WTC11 (cell line): ENCODE results near the gene FAM174B. TPM values are rescaled to one million over a fixed set of nuclear protein-coding genes. Genes with fewer than 3 reads are reported as not detected.

Experiments
- ATAC-seq: fragments of 200-7000 bp; cut with Tn5 transposase; 2 replicates; pipeline ENCODE4 v1.10.0; 2021; ENCODE audit warnings: mild to moderate bottlenecking, moderate library complexity
- CTCF ChIA-PET: fragments of 300-600 bp; sonication (Branson Sonifier 250); formaldehyde crosslinking; loops from one replicate; lab custom pipeline; 2021; ENCODE audit warnings: antibody characterized with exemption; lab: Charles Lee
- POLR2A ChIA-PET: fragments of 350-600 bp; sonication (Branson Sonifier 250); formaldehyde crosslinking; loops from one replicate; lab custom pipeline; 2021; ENCODE audit warnings: antibody characterized with exemption; lab: Charles Lee
- DNase-seq: peaks from one replicate; pipeline ENCODE4 v3.0.0; 2021; ENCODE audit warnings: low spot score
- H3K27ac Mint-ChIP-seq: 2 replicates; pipeline ENCODE4 v1.8.0; 2021; ENCODE audit warnings: mixed read lengths
- H3K27me3 Mint-ChIP-seq: 2 replicates; pipeline ENCODE4 v1.8.0; 2021; ENCODE audit warnings: low read depth, mild to moderate bottlenecking, moderate library complexity, mixed read lengths
- H3K36me3 Mint-ChIP-seq: 2 replicates; pipeline ENCODE4 v1.8.0; 2021; ENCODE audit warnings: mixed read lengths
- H3K4me1 Mint-ChIP-seq: 2 replicates; pipeline ENCODE4 v1.8.0; 2022; ENCODE audit warnings: mixed read lengths
- H3K4me3 Mint-ChIP-seq: 2 replicates; pipeline ENCODE4 v1.8.0; 2021; ENCODE audit warnings: mild to moderate bottlenecking, moderate library complexity, mixed read lengths
- H3K9me3 Mint-ChIP-seq: 2 replicates; pipeline ENCODE4 v1.8.0; 2021; ENCODE audit warnings: mixed read lengths
- CREB1 ChIP-seq: sonication (generic); formaldehyde crosslinking; IDR thresholded peaks from 2 replicates; pipeline ENCODE4 v1.8.0; 2023; ENCODE audit warnings: mild to moderate bottlenecking, missing genetic modification reagents
- JAZF1 ChIP-seq: fragments of 250-450 bp; sonication (Bioruptor Pico); IDR thresholded peaks from 2 replicates; pipeline ENCODE4 v1.9.0; 2021; ENCODE audit warnings: moderate library complexity, mild to moderate bottlenecking, inconsistent platforms
- MXD4 ChIP-seq: fragments of 250-450 bp; sonication (Bioruptor Pico); IDR thresholded peaks from 2 replicates; pipeline ENCODE4 v1.8.0; 2021; ENCODE audit warnings: mild to moderate bottlenecking, moderate library complexity, borderline replicate concordance
- NFYB ChIP-seq: sonication (generic); formaldehyde crosslinking; conservative IDR thresholded peaks from 2 replicates; pipeline ENCODE4 v1.8.0; 2022; ENCODE audit warnings: low read depth, missing genetic modification reagents
- NR1H2 ChIP-seq: sonication (generic); formaldehyde crosslinking; IDR thresholded peaks from 2 replicates; pipeline ENCODE4 v1.9.0; 2021; ENCODE audit warnings: mild to moderate bottlenecking, moderate library complexity, missing genetic modification reagents
- PRRX2 ChIP-seq: fragments of 250-450 bp; sonication (Bioruptor Pico); IDR thresholded peaks from 2 replicates; pipeline ENCODE4 v1.8.0; 2021; ENCODE audit warnings: mild to moderate bottlenecking
- RELA ChIP-seq: sonication (generic); formaldehyde crosslinking; IDR thresholded peaks from 2 replicates; pipeline ENCODE4 v1.8.1; 2022; ENCODE audit warnings: missing genetic modification reagents, mild to moderate bottlenecking, borderline replicate concordance
- SMAD3 ChIP-seq: sonication (generic); formaldehyde crosslinking; IDR thresholded peaks from 2 replicates; pipeline ENCODE4 v1.8.0; 2022; ENCODE audit warnings: missing genetic modification reagents, mild to moderate bottlenecking, borderline replicate concordance
- SMAD4 ChIP-seq: sonication (generic); formaldehyde crosslinking; IDR thresholded peaks from 2 replicates; pipeline ENCODE4 v1.8.0; 2022; ENCODE audit warnings: mild to moderate bottlenecking, missing genetic modification reagents
- TEAD1 ChIP-seq: sonication (generic); formaldehyde crosslinking; IDR thresholded peaks from 2 replicates; pipeline ENCODE4 v1.8.0; 2022; ENCODE audit warnings: mild to moderate bottlenecking, missing genetic modification reagents
- ZBTB21 ChIP-seq: sonication (generic); formaldehyde crosslinking; IDR thresholded peaks from 2 replicates; pipeline ENCODE4 v1.8.1; 2023; ENCODE audit warnings: mild to moderate bottlenecking, missing genetic modification reagents, borderline replicate concordance
- ZNF121 ChIP-seq: sonication (generic); formaldehyde crosslinking; IDR thresholded peaks from 2 replicates; pipeline ENCODE4 v1.8.0; 2023; ENCODE audit warnings: missing genetic modification reagents
- ZNF219 ChIP-seq: sonication (generic); formaldehyde crosslinking; IDR thresholded peaks from 2 replicates; pipeline ENCODE4 v1.8.0; 2023; ENCODE audit warnings: missing genetic modification reagents, mild to moderate bottlenecking, borderline replicate concordance
- total RNA-seq: library from RNA; stranded (reverse); gene quantifications from 3 replicates; pipeline ENCODE4 v1.2.3, GENCODE V29; 2021
- TF ChIP-seq, protein P1 (sequence below): sonication (generic); formaldehyde crosslinking; IDR thresholded peaks from 2 replicates; pipeline ENCODE4 v1.8.0; 2022; ENCODE audit warnings: mild to moderate bottlenecking, missing genetic modification reagents
- TF ChIP-seq, protein P2 (sequence below): fragments of 250-450 bp; sonication (Bioruptor Pico); conservative IDR thresholded peaks from 2 replicates; pipeline ENCODE4 v1.9.0; 2021; ENCODE audit warnings: mild to moderate bottlenecking
- TF ChIP-seq, protein P3 (sequence below): sonication (generic); formaldehyde crosslinking; conservative IDR thresholded peaks from 2 replicates; pipeline ENCODE4 v1.8.1; 2022; ENCODE audit warnings: mild to moderate bottlenecking, missing genetic modification reagents
- TF ChIP-seq, protein P4 (sequence below): fragments of 250-450 bp; sonication (Bioruptor Pico); IDR thresholded peaks from 2 replicates; pipeline ENCODE4 v1.9.0; 2021; ENCODE audit warnings: mild to moderate bottlenecking
- TF ChIP-seq, protein P5 (sequence below): fragments of 250-450 bp; sonication (Bioruptor Pico); IDR thresholded peaks from 2 replicates; pipeline ENCODE4 v1.8.0; 2021; ENCODE audit warnings: mild to moderate bottlenecking
- TF ChIP-seq, protein P6 (sequence below): sonication (generic); formaldehyde crosslinking; IDR thresholded peaks from 2 replicates; pipeline ENCODE4 v1.8.0; 2023; ENCODE audit warnings: missing genetic modification reagents, mild to moderate bottlenecking, borderline replicate concordance
- TF ChIP-seq, protein P7 (sequence below): sonication (generic); formaldehyde crosslinking; IDR thresholded peaks from 2 replicates; pipeline ENCODE4 v1.8.1; 2023; ENCODE audit warnings: mild to moderate bottlenecking, missing genetic modification reagents, moderate library complexity

The FAM174B gene
- total RNA-seq, 1 experiment from 2014 or later: 22.1 TPM

DNA sequence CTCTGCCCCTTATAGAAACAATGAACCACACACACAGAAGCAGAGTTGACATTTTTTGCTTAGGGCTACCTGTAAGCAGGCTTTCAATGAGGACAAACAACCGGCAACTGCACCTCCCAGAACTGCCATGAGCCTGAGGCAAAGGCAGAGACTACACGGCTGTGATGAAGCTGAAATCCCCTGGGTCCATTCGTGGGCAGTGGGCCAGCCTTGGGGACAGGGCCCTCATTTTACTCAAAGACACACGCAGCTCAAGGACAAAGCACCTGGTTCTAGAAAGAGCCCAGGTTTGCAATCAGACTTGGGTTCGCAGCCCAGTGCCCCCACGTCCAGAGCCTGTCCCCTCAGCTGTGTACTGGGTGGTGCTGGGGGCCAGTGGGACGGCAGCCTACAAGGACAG, 17.9 kb downstream of the FAM174B start:
- ATAC-seq (no peak), DNase-seq (no peak)
- Mint-ChIP-seq H3K36me3 (peaks cover 9% of the 10 kb centered on the region), H3K9me3 (peaks cover 19% of the 10 kb centered on the region), H3K4me1 (peaks cover 50% of the 10 kb centered on the region), H3K4me3 (no peak overlapping the region), H3K27ac (no peak overlapping the region), H3K27me3 (no peaks in the 10 kb centered on the region)
- CTCF ChIA-PET: no interaction called here
- POLR2A ChIA-PET: no interaction called here
- no peak for TF ChIP-seq PRRX2
- TF ChIP-seq, protein P1, sequence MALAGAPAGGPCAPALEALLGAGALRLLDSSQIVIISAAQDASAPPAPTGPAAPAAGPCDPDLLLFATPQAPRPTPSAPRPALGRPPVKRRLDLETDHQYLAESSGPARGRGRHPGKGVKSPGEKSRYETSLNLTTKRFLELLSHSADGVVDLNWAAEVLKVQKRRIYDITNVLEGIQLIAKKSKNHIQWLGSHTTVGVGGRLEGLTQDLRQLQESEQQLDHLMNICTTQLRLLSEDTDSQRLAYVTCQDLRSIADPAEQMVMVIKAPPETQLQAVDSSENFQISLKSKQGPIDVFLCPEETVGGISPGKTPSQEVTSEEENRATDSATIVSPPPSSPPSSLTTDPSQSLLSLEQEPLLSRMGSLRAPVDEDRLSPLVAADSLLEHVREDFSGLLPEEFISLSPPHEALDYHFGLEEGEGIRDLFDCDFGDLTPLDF: no peak
- no peak for TF ChIP-seq CREB1 (CRISPR knock-in tag)

DNA sequence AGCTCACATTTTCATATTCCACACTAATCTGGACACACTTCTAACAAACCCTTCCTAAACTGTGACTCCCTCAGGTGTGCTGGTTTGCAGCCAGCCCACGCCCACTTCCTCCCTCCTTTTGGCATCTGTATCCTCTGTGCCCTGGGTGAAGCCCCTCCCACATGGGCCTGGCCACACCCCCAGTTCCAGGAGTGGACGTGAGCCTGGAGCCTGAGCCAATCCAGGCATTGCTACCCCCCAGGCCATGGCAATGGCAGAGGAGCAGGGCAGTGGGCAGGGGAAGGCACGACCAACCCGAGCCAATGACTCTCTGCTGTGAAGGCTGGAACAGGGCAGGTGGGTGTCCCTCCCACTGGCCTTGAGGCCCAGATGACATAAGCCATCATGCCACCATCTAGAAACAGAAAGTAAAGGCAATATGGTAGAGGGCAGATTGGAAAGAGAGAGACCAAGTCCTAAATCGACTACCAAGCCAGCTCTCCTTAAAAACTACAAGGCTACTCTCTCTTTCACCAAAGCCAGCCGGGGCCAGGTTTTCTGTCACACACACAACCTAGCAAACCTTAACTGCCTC, 18.6 kb downstream of the FAM174B start:
- ATAC-seq (peak; percentile 96), DNase-seq (peak; percentile 82)
- ChIA-PET CTCF (no interaction called here), POLR2A (no interaction called here)
- Mint-ChIP-seq H3K9me3 (peaks cover 18% of the 10 kb centered on the region), H3K4me1 (peaks cover 50% of the 10 kb centered on the region), H3K27me3 (no peaks in the 10 kb centered on the region), H3K27ac (peak overlapping the region; percentile 67), H3K4me3 (no peak overlapping the region), H3K36me3 (peaks cover 10% of the 10 kb centered on the region)
- no peak for TF ChIP-seq SMAD4 (CRISPR knock-in tag)
- TF ChIP-seq NR1H2 (CRISPR knock-in tag): no peak
- TF ChIP-seq, protein P2, sequence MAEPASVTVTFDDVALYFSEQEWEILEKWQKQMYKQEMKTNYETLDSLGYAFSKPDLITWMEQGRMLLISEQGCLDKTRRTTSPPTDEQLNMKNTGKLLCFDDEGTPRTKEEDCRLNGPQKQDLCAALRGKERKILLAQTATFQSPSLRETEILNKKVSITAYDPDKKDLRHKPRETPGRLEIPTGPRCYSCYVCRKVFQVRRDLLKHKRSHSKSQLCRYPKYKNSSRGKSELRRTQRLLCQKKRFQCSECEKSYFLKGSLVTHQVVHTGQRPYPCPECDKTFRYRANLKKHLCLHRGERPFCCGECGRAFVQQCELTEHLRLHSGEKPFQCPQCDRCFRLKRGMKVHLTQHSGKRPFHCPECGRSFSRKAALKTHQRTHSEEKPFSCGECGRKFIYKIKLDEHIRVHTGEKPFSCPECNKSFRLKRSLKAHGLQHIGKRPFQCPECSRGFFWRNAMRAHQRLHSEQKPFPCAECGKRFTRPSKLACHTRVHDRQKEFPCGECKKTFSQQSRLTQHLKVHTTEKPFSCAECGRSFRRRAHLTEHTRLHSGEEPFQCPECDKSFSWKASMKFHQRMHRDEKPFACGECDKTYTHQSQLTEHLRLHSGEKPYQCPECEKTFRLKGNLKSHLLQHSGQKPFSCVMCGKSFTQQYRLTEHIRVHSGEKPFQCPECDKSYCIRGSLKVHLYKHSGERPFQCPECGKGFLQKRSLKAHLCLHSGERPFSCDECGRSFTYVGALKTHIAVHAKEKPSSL (CRISPR knock-in tag): no peak
- no peak for TF ChIP-seq TEAD1 (CRISPR knock-in tag)
- TF ChIP-seq ZNF219 (CRISPR knock-in tag): no peak
- TF ChIP-seq MXD4: no peak
- TF ChIP-seq, protein P3, sequence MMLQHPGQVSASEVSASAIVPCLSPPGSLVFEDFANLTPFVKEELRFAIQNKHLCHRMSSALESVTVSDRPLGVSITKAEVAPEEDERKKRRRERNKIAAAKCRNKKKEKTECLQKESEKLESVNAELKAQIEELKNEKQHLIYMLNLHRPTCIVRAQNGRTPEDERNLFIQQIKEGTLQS: no peak
- no peak for TF ChIP-seq SMAD3
- no peak for TF ChIP-seq RELA (CRISPR knock-in tag)
- TF ChIP-seq, protein P4, sequence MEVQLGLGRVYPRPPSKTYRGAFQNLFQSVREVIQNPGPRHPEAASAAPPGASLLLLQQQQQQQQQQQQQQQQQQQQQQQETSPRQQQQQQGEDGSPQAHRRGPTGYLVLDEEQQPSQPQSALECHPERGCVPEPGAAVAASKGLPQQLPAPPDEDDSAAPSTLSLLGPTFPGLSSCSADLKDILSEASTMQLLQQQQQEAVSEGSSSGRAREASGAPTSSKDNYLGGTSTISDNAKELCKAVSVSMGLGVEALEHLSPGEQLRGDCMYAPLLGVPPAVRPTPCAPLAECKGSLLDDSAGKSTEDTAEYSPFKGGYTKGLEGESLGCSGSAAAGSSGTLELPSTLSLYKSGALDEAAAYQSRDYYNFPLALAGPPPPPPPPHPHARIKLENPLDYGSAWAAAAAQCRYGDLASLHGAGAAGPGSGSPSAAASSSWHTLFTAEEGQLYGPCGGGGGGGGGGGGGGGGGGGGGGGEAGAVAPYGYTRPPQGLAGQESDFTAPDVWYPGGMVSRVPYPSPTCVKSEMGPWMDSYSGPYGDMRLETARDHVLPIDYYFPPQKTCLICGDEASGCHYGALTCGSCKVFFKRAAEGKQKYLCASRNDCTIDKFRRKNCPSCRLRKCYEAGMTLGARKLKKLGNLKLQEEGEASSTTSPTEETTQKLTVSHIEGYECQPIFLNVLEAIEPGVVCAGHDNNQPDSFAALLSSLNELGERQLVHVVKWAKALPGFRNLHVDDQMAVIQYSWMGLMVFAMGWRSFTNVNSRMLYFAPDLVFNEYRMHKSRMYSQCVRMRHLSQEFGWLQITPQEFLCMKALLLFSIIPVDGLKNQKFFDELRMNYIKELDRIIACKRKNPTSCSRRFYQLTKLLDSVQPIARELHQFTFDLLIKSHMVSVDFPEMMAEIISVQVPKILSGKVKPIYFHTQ (CRISPR knock-in tag): no peak
- TF ChIP-seq, protein P5, sequence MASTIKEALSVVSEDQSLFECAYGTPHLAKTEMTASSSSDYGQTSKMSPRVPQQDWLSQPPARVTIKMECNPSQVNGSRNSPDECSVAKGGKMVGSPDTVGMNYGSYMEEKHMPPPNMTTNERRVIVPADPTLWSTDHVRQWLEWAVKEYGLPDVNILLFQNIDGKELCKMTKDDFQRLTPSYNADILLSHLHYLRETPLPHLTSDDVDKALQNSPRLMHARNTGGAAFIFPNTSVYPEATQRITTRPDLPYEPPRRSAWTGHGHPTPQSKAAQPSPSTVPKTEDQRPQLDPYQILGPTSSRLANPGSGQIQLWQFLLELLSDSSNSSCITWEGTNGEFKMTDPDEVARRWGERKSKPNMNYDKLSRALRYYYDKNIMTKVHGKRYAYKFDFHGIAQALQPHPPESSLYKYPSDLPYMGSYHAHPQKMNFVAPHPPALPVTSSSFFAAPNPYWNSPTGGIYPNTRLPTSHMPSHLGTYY (CRISPR knock-in tag): no peak
- TF ChIP-seq ZBTB21 (CRISPR knock-in tag): peak; percentile 44; the same call in 1 of the 2 replicates
- TF ChIP-seq, protein P6, sequence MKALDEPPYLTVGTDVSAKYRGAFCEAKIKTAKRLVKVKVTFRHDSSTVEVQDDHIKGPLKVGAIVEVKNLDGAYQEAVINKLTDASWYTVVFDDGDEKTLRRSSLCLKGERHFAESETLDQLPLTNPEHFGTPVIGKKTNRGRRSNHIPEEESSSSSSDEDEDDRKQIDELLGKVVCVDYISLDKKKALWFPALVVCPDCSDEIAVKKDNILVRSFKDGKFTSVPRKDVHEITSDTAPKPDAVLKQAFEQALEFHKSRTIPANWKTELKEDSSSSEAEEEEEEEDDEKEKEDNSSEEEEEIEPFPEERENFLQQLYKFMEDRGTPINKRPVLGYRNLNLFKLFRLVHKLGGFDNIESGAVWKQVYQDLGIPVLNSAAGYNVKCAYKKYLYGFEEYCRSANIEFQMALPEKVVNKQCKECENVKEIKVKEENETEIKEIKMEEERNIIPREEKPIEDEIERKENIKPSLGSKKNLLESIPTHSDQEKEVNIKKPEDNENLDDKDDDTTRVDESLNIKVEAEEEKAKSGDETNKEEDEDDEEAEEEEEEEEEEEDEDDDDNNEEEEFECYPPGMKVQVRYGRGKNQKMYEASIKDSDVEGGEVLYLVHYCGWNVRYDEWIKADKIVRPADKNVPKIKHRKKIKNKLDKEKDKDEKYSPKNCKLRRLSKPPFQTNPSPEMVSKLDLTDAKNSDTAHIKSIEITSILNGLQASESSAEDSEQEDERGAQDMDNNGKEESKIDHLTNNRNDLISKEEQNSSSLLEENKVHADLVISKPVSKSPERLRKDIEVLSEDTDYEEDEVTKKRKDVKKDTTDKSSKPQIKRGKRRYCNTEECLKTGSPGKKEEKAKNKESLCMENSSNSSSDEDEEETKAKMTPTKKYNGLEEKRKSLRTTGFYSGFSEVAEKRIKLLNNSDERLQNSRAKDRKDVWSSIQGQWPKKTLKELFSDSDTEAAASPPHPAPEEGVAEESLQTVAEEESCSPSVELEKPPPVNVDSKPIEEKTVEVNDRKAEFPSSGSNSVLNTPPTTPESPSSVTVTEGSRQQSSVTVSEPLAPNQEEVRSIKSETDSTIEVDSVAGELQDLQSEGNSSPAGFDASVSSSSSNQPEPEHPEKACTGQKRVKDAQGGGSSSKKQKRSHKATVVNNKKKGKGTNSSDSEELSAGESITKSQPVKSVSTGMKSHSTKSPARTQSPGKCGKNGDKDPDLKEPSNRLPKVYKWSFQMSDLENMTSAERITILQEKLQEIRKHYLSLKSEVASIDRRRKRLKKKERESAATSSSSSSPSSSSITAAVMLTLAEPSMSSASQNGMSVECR (CRISPR knock-in tag): no peak
- TF ChIP-seq, protein P7, sequence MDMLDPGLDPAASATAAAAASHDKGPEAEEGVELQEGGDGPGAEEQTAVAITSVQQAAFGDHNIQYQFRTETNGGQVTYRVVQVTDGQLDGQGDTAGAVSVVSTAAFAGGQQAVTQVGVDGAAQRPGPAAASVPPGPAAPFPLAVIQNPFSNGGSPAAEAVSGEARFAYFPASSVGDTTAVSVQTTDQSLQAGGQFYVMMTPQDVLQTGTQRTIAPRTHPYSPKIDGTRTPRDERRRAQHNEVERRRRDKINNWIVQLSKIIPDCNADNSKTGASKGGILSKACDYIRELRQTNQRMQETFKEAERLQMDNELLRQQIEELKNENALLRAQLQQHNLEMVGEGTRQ (CRISPR knock-in tag): 0 out of 2 replicates have a peak, but pooled peaks have one; percentile 27
- TF ChIP-seq ZNF121 (CRISPR knock-in tag): no peak
- TF ChIP-seq NFYB (CRISPR knock-in tag): peak; percentile 42; the same call in 1 of the 2 replicates
- no peak for TF ChIP-seq JAZF1
